HG02678 (cell line): Measurements from ENCODE around the gene PLCL1.

Source experiments
- ATAC-seq: cut with Tn5 transposase; IDR thresholded peaks from one replicate; pipeline ENCODE4 v1.9.1; 2021; ENCODE audit warnings: mild to moderate bottlenecking, moderate library complexity; ENCODE audit not compliant: unreplicated experiment

The PLCL1 gene

DNA sequence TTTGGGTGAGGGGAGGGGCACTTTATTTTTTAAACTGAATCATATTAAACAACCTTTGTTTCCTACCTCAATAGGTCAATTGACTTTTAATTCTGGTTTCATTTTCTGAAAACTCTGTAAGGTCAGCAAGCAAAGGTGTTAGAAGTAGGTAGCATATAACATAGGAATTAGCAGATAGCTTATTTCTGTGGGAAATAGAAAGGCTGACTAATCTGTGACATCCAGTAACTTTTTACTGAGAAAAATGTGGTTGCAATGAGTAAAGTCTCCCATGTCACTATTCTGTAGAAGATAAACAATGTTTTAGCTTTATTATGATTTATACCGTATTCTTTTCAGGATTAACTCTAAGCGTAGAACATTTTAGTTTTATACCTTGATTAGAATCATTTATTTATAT, 240.4 kb downstream of the PLCL1 start:
- ATAC-seq, result no peak

GRCh38 chr2:198045227-198045626, 240.8 kb downstream of the PLCL1 start:
- ATAC-seq, result no peak

DNA sequence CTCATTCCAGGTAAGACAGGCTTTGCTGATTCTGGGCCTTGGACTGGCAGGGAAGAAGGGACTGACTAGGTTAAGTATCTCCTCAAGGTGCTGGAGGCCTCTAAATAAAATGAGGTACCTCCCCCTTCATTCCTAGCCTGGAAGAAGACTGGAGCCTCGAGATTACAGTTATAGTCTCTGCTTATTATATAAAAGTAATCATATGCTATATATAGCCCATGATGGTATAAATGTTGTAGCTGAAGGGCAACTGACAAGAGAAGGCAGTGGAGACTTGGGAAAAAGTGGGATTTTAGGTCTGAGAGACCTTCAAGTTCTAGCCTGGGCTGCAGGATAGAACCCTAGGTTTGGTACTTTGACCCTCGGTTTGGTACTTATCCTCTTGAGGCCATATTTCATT, 248.3 kb downstream of the PLCL1 start:
- ATAC-seq, result no peak

DNA sequence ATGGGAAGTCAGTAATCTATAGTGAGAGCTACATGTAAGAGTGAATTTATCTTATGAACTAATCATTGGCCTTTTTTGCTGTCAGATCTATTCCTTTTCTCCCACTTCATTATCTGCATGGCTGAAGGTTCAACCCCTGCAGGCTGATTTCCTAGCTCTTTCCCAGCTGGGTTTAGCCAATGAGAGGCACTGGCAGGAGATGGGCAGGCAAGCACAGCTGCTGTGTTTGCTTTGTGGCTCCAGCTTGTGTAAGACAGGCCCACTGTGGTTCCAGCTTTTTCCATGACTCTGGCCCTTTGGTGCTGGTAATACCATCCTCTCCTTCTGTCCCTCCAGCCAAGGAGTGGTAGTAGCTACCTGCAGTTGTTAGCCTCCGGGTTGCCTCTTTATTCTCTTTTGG, 248.8 kb downstream of the PLCL1 start:
- no peak for ATAC-seq

GRCh38 chr2:198053776-198054175, 249.4 kb downstream of the PLCL1 start:
- ATAC-seq, result no peak

DNA sequence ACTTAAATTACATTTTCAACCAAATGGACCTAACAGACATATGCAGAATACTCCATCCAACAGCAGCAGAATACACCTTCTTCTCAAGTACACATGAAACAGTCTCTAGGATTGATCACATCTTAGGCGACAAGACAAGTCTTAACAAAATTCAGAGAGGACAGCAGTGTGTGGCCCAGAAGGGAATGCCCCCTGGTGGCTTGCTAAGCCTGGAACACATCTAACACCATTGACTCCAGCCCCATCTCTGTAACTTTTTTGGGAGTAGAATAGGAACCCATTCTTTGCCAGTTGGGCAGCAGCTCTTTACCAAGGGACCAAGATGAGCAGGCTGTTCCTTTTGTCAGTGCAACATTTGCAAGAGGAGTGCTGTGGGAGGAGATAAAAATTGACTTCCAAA, 249.9 kb downstream of the PLCL1 start:
- no peak for ATAC-seq

DNA sequence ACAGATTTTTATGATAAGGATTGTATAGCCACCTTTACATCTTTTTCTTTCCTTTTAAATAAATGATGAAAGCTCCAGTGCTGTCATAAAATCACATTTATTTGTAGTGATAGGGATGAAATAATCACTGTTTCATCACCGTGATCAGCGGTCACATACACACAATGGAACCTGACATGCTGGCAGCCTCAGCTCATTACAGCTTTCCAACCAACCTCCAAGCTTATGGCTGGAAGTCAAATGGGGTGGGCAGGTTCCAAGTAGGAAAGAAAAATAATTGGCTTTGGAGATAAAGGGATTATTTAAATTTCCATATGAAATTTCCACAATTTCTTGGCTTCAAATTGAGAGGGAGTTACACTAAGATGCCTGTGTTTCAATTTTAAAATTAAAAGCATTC, 251.3 kb downstream of the PLCL1 start:
- no peak for ATAC-seq

DNA sequence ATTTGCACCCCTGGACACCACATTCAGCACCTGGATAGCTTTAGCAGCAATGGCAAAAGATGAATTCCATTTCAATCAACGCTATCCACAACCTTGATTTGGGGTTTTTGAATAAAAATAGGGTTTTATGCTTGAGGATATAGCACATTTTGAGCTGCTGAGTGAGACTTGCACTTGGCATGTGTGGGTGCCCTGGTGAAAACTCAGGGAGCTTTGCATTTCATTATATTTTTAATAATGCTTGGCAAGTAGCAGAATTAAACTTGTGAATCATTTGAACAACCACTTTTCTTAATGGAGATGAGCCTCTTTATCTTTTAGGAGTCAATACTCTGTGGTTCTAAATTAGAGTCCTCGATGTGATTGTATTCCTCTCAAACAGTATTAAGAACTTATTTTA, 252.4 kb downstream of the PLCL1 start:
- no peak for ATAC-seq

GRCh38 chr2:198059800-198060199, 255.4 kb downstream of the PLCL1 start:
- ATAC-seq, result no peak

- ATAC-seq, result no peak
Measured at GRCh38 chr2:198060277-198060676, 255.9 kb downstream of the PLCL1 start.

GRCh38 chr2:198062826-198063225, 258.4 kb downstream of the PLCL1 start:
- ATAC-seq, result no peak

GRCh38 chr2:198063242-198063641, 258.8 kb downstream of the PLCL1 start:
- ATAC-seq, result no peak

- no peak for ATAC-seq
Measured at GRCh38 chr2:198065322-198065721, 260.9 kb downstream of the PLCL1 start.

DNA sequence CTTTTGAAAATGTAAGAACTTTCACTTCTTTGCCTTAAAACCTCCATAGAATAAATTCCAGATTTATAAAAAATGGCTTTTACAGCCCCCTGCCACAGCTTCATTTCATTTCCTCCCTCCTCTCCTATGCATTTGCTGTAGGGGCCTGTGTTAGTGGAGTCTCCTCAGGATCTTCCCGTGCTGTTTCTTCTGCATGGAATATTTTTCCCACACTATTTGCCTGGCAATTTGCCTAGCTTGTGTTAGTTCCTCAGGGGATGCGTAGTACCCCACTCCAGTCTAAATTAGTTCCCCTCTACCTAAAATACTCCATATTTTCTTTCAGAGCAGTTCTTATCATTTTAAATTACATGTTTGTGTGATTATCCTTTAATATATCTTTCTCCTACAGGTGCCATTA, 262.2 kb downstream of the PLCL1 start:
- ATAC-seq, result no peak

- no peak for ATAC-seq
Measured at GRCh38 chr2:198072655-198073054, 268.3 kb downstream of the PLCL1 start.

GRCh38 chr2:198073253-198073652, 268.9 kb downstream of the PLCL1 start:
- no peak for ATAC-seq

GRCh38 chr2:198077477-198077876, 273.1 kb downstream of the PLCL1 start:
- ATAC-seq, result no peak

DNA sequence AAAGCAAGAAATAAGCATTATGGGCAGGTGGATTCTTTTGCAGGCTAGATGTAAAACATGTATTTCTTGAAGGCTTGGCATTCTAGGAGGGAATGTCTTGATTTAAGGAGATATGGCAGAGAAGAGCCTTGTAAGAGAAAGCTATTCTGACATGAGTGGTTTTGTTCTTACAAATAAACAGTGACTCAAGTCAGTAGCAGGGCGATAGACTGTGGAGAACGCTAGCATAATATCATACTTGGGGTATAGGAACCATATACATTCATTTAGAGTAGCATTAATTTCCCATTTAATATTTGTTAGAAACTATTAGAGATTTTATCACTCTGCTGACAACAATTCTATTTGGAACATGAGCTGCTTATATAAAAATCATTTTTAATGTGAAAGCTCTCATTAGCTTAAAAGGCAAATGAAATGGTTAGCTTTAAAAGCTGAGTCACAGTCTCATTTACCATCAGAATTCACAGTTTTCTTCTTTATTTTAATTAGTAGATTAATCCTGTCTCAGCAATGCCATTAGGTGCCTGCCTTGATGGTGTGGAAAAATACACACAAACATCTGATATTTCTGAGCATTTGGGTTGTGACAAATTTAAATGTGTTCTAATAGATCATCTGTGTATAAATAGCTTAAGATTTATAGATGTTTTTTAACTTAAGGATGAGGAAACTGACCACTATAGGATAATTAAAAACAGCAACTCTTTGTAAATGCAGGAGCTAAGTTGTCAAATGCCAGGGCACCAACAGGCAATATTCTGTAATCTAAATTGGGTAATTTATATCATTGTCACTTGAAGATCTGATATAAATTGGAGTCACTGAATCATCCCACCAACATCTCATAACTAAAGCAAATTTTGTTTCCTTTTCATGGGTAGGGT, 276.7 kb downstream of the PLCL1 start:
- ATAC-seq, result no peak

DNA sequence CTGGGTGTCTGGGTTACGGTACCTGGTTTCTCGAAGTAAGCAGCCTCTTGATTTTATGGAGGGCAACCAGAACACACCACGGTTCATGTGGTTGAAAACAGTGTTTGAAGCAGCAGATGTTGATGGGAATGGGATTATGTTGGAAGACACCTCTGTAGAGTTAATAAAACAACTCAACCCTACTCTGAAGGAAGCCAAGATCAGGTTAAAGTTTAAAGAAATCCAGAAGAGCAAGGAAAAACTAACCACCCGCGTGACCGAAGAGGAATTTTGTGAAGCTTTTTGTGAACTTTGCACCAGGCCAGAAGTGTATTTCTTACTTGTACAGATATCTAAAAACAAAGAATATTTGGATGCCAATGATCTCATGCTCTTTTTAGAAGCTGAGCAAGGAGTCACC, 279.8 kb downstream of the PLCL1 start:
- no peak for ATAC-seq

GRCh38 chr2:198096002-198096401, 291.6 kb downstream of the PLCL1 start:
- ATAC-seq, result no peak

DNA sequence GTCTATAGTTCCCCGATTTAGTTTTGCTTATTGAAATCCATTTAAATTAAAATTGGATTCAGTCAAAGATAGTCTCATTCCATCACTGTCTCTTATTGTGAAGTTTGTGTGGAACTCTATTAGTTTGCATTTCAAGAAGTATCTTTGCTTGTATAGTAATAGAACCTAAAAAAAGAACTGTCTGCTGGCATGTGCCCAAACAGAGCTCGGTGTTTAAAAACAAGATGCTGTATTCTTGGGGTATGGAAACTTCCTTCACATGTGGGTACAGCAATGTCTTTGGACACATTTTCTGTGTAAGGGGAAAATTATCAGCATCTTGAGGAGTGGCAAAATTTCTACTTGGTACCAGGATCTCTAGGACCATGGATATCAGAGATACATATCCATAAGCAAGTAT, 292.6 kb downstream of the PLCL1 start:
- no peak for ATAC-seq

- no peak for ATAC-seq
Measured at GRCh38 chr2:198097630-198098029, 293.2 kb downstream of the PLCL1 start.

DNA sequence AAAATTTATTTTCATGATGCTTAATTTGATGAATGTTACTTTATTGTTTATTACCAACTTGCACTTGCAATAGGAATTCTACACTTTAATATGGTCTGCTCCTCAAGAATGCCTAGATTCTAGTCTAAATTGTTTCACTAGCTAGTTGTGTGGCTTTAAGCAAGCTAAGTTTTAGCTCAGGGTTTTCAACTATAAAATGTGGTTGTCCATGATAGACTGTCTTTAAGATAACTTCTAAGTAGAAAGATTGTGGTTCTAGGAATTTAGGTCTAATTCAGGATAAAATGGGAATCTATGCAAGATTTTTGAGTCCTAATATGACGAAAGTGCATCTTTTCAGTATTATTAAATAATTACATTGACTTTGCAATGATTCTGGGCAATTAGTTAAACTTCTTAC, 294.0 kb downstream of the PLCL1 start:
- ATAC-seq, result no peak
